GM12878 (cell line): ENCODE measurements around the gene GPSM3. TPM values are rescaled to one million over a fixed set of nuclear protein-coding genes. Genes with fewer than 3 reads are reported as not detected.

Experiments used
- ATF2 ChIP-seq: IDR thresholded peaks from 2 replicates; pipeline ENCODE4 v1.6.1; 2012; ENCODE audit warnings: low read length, inconsistent platforms
- CEBPB ChIP-seq, 2 experiments: fragments of 150-350 bp in 1 of 2; IDR thresholded peaks; 2 replicates each; pipeline ENCODE4 v1.6.1; 2012 to 2014; ENCODE audit warnings: low read depth in 2 of 2, low read length in 2 of 2, borderline replicate concordance in 1 of 2, inconsistent platforms in 1 of 2
- CREM ChIP-seq: IDR thresholded peaks from 2 replicates; pipeline ENCODE4 v1.6.1; 2014; ENCODE audit warnings: antibody characterized with exemption, low read depth
- ETV6 ChIP-seq, 2 experiments: fragments of 450-650 bp in 1 of 2; IDR thresholded peaks in 1 of 2; conservative IDR thresholded peaks in 1 of 2; 2 replicates each; pipeline ENCODE4 v1.6.1; 2014; ENCODE audit warnings: antibody characterized with exemption in 1 of 2, borderline replicate concordance in 1 of 2, low read depth in 1 of 2, mild to moderate bottlenecking in 1 of 2, moderate library complexity in 1 of 2
- IKZF1 ChIP-seq: fragments of 450-650 bp; conservative IDR thresholded peaks from 2 replicates; pipeline ENCODE4 v1.6.1; 2017; ENCODE audit warnings: antibody characterized with exemption, mild to moderate bottlenecking
- KDM1A ChIP-seq: fragments of 200-600 bp; sonication (generic); IDR thresholded peaks from 2 replicates; pipeline ENCODE4 v1.6.1; 2016; ENCODE audit warnings: borderline replicate concordance
- NR2F1 ChIP-seq: fragments of 450-650 bp; conservative IDR thresholded peaks from 2 replicates; pipeline ENCODE4 v1.6.1; 2017; ENCODE audit warnings: mild to moderate bottlenecking
- POU2F2 ChIP-seq: IDR thresholded peaks from 3 replicates; pipeline ENCODE4 v1.6.1; 2011; ENCODE audit warnings: low read depth, mild to moderate bottlenecking, low read length, borderline replicate concordance
- RAD21 ChIP-seq: IDR thresholded peaks from 2 replicates; pipeline ENCODE4 v1.6.1; 2011; ENCODE audit warnings: mild to moderate bottlenecking, low read depth, low read length, moderate library complexity; ENCODE audit not compliant: insufficient read depth
- RAD51 ChIP-seq: fragments of 450-650 bp; IDR thresholded peaks from 2 replicates; pipeline ENCODE4 v1.6.1; 2016; ENCODE audit warnings: moderate library complexity, mild to moderate bottlenecking, inconsistent platforms
- RBBP5 ChIP-seq: fragments of 200-600 bp; sonication (generic); conservative IDR thresholded peaks from 2 replicates; pipeline ENCODE4 v1.6.1; 2016
- RFX5 ChIP-seq: IDR thresholded peaks from 2 replicates; pipeline ENCODE4 v1.6.1; 2011; ENCODE audit warnings: low read depth, low read length, improper control_type of control experiment
- SIN3A ChIP-seq: IDR thresholded peaks from 2 replicates; pipeline ENCODE4 v1.6.1; 2012; ENCODE audit warnings: low read depth, low read length, improper control_type of control experiment
- SKIL ChIP-seq: fragments of 450-650 bp; IDR thresholded peaks from 2 replicates; pipeline ENCODE4 v1.6.1; 2017; ENCODE audit warnings: mild to moderate bottlenecking, low read depth, inconsistent platforms; ENCODE audit not compliant: poor library complexity, severe bottlenecking
- SMARCA5 ChIP-seq: fragments of 450-650 bp; IDR thresholded peaks from 2 replicates; pipeline ENCODE4 v1.6.1; 2017; ENCODE audit warnings: mild to moderate bottlenecking
- SMC3 ChIP-seq: IDR thresholded peaks from 2 replicates; pipeline ENCODE4 v1.6.1; 2011; ENCODE audit warnings: low read length, improper control_type of control experiment, borderline replicate concordance
- SREBF2 ChIP-seq: IDR thresholded peaks from 2 replicates; pipeline ENCODE4 v1.6.1; 2012; ENCODE audit warnings: mild to moderate bottlenecking, low read length
- ZSCAN29 ChIP-seq: fragments of 450-650 bp; IDR thresholded peaks from 2 replicates; pipeline ENCODE4 v1.6.1; 2017; ENCODE audit warnings: mild to moderate bottlenecking, moderate library complexity
- polyA plus RNA-seq, 11 experiments: library from polyadenylated mRNA; depleted of rRNA in 4 of 11; unstranded in 6 of 11; stranded (reverse) in 5 of 11; fragments of >200 nt; fragmentation: Nextera tagmentation in 4 of 11; fragmentation: Illumina TruSeq in 1 of 11; extraction: Ambion mirVana in 4 of 11; extraction: Trizol in 1 of 11; gene quantifications; 1 replicate in 1 of 11; 2 replicates in 10 of 11; pipeline versions ENCODE4 v1.2.1 to v1.2.3, GENCODE V29; 2011 to 2016; ENCODE audit warnings: inconsistent platforms in 2 of 11, missing spikeins in 2 of 11, low read depth in 1 of 11
- total RNA-seq, 4 experiments: library from RNA; depleted of rRNA in 3 of 4; stranded (reverse); fragments of >200 nt in 3 of 4; fragmentation: Illumina TruSeq in 1 of 4; extraction: Trizol in 1 of 4; gene quantifications; 2 replicates each; pipeline versions ENCODE4 v1.2.1 to v1.2.3, GENCODE V29; 2013 to 2021
- TF ChIP-seq, protein P1 (sequence below): fragments of 450-650 bp; IDR thresholded peaks from 2 replicates; pipeline ENCODE4 v1.6.1; 2017; ENCODE audit warnings: antibody characterized with exemption, mild to moderate bottlenecking, moderate library complexity
- TF ChIP-seq, protein P2 (sequence below): IDR thresholded peaks from 2 replicates; pipeline ENCODE4 v1.6.1; 2011; ENCODE audit warnings: low read depth, low read length, improper control_type of control experiment, borderline replicate concordance
- TF ChIP-seq, protein P3 (sequence below): fragments of 450-650 bp; IDR thresholded peaks from 2 replicates; pipeline ENCODE4 v1.6.1; 2016; ENCODE audit warnings: mild to moderate bottlenecking

Gene GPSM3
- total and polyA plus RNA-seq, 10 of the 15 experiments (the other 5 are each of a cell fraction or from before 2014, with no cell fraction given): 22.0 to 137 (median 113) TPM

GRCh38 chr6:32194825-32195651 lies 2.6 kb upstream of the GPSM3 start (continued):
- peak; percentile 15; the same call in 1 of the 2 replicates for TF ChIP-seq RAD51
- no peak for TF ChIP-seq SREBF2
- TF ChIP-seq RAD21: peak; percentile 43; the same call in 1 of the 2 replicates
- no peak for TF ChIP-seq ETV6 (conservative IDR thresholded peaks at IDR 0.05 in 1 of 2, IDR thresholded peaks at IDR 0.05 in 1 of 2; ENCODE audit: borderline replicate concordance in 1 of 2, low read depth in 1 of 2)
- TF ChIP-seq IKZF1: peak; percentile 27; the same call in 1 of the 2 replicates
- TF ChIP-seq, protein P1, sequence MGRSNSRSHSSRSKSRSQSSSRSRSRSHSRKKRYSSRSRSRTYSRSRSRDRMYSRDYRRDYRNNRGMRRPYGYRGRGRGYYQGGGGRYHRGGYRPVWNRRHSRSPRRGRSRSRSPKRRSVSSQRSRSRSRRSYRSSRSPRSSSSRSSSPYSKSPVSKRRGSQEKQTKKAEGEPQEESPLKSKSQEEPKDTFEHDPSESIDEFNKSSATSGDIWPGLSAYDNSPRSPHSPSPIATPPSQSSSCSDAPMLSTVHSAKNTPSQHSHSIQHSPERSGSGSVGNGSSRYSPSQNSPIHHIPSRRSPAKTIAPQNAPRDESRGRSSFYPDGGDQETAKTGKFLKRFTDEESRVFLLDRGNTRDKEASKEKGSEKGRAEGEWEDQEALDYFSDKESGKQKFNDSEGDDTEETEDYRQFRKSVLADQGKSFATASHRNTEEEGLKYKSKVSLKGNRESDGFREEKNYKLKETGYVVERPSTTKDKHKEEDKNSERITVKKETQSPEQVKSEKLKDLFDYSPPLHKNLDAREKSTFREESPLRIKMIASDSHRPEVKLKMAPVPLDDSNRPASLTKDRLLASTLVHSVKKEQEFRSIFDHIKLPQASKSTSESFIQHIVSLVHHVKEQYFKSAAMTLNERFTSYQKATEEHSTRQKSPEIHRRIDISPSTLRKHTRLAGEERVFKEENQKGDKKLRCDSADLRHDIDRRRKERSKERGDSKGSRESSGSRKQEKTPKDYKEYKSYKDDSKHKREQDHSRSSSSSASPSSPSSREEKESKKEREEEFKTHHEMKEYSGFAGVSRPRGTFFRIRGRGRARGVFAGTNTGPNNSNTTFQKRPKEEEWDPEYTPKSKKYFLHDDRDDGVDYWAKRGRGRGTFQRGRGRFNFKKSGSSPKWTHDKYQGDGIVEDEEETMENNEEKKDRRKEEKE: no peak
- no peak for TF ChIP-seq RBBP5
- TF ChIP-seq, protein P2, sequence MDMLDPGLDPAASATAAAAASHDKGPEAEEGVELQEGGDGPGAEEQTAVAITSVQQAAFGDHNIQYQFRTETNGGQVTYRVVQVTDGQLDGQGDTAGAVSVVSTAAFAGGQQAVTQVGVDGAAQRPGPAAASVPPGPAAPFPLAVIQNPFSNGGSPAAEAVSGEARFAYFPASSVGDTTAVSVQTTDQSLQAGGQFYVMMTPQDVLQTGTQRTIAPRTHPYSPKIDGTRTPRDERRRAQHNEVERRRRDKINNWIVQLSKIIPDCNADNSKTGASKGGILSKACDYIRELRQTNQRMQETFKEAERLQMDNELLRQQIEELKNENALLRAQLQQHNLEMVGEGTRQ: no peak
- TF ChIP-seq ATF2: no peak
- no peak for TF ChIP-seq CEBPB (IDR thresholded peaks at IDR 0.05; ENCODE audit: borderline replicate concordance in 1 of 2, low read depth in 2 of 2, low read length in 2 of 2)
- no peak for TF ChIP-seq CREM
- TF ChIP-seq SMC3: peak; percentile 47; the same call in 1 of the 2 replicates
- TF ChIP-seq ZSCAN29: no peak
- peak; percentile 74 for TF ChIP-seq SKIL
- TF ChIP-seq SMARCA5: peak; percentile 91
- no peak for TF ChIP-seq KDM1A
- TF ChIP-seq NR2F1: no peak
- peak; percentile 66; the same call in 1 of the 3 replicates for TF ChIP-seq POU2F2
- peak; percentile 34; the same call in 1 of the 2 replicates for TF ChIP-seq SIN3A
- peak; percentile 79 for TF ChIP-seq RFX5
- TF ChIP-seq, protein P3, sequence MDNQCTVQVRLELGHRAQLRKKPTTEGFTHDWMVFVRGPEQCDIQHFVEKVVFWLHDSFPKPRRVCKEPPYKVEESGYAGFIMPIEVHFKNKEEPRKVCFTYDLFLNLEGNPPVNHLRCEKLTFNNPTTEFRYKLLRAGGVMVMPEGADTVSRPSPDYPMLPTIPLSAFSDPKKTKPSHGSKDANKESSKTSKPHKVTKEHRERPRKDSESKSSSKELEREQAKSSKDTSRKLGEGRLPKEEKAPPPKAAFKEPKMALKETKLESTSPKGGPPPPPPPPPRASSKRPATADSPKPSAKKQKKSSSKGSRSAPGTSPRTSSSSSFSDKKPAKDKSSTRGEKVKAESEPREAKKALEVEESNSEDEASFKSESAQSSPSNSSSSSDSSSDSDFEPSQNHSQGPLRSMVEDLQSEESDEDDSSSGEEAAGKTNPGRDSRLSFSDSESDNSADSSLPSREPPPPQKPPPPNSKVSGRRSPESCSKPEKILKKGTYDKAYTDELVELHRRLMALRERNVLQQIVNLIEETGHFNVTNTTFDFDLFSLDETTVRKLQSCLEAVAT: peak; percentile 83
